ENCODE measurements around the gene RAPGEF5. TPM values are rescaled to one million over a fixed set of nuclear protein-coding genes. Genes with fewer than 3 reads are reported as not detected.

The RAPGEF5 gene
- total and polyA plus RNA-seq, 10 donors, result 10.2 to 335 (median 184) TPM

- peaks cover 0 to 91% (median 28%) of the 10 kb centered on the region in 6 donors for H3K4me1 ChIP-seq
- intact Hi-C loops (cut with DNase I; ENCODE audit: low total_unique reads), result no loop called here
Observed at GRCh38 chr7:22210967-22211366, 146.0 kb downstream of the RAPGEF5 start.

GRCh38 chr7:22210355-22210754 lies 146.6 kb downstream of the RAPGEF5 start:
- no peak for DNase-seq
- no peaks in the 10 kb centered on the region for H3K27me3 ChIP-seq (replicated peaks in 1 of 7)
- H3K27ac ChIP-seq, result peak overlapping the region in 5 of 8 donors; percentile 2 to 83 (median 82)
- intact Hi-C loops (cut with DNase I; ENCODE audit: low total_unique reads), result no loop called here
- H3K9me3 ChIP-seq, result no peaks in the 10 kb centered on the region
- peaks cover 0 to 94% (median 27%) of the 10 kb centered on the region in 6 donors for H3K4me1 ChIP-seq
- peaks cover 0 to 6% (median 0%) of the 10 kb centered on the region in 6 donors for H3K36me3 ChIP-seq
- WGBS, 5 donors, result 43 to 71% (median 61%) methylated on average over 3 of the region's 3 CpGs
- no peak overlapping the region for H3K4me3 ChIP-seq
- TF ChIP-seq POLR2AphosphoS5 (IDR thresholded peaks at IDR 0.05), result no peak
- no peak for TF ChIP-seq CTCF (IDR thresholded peaks at IDR 0.05 in 8 of 11, conservative IDR thresholded peaks at IDR 0.05 in 3 of 11)
- TF ChIP-seq POLR2A (IDR thresholded peaks at IDR 0.05), result no peak

More at GRCh38 chr7:22210967-22211366, 146.0 kb downstream of the RAPGEF5 start:
- no peaks in the 10 kb centered on the region for H3K9me3 ChIP-seq
- TF ChIP-seq POLR2AphosphoS5 (IDR thresholded peaks at IDR 0.05), result no peak
- TF ChIP-seq CTCF (IDR thresholded peaks at IDR 0.05 in 8 of 11, conservative IDR thresholded peaks at IDR 0.05 in 3 of 11), result no peak
- no peak for TF ChIP-seq POLR2A (IDR thresholded peaks at IDR 0.05)
- H3K4me3 ChIP-seq, result peak overlapping the region in 1 of 8 donors; percentile 18
- H3K27ac ChIP-seq, result peak overlapping the region in 5 of 8 donors; percentile 2 to 83 (median 82)
- DNase-seq, result no peak
- H3K36me3 ChIP-seq, result peaks cover 0 to 6% (median 0%) of the 10 kb centered on the region in 6 donors
- 81 to 88% (median 87%) methylated on average over 2 of the region's 2 CpGs for WGBS, 5 donors
- H3K27me3 ChIP-seq (replicated peaks in 1 of 7), result no peaks in the 10 kb centered on the region

- DNase-seq, result no peak
- Histone ChIP-seq H3K9me3 (no peaks in the 10 kb centered on the region), H3K27me3 (replicated peaks in 1 of 7) (no peaks in the 10 kb centered on the region), H3K4me3 (no peak overlapping the region), H3K36me3 (peaks cover 0 to 7% (median 0%) of the 10 kb centered on the region in 6 donors), H3K27ac (peak overlapping the region in 4 of 8 donors; percentile 53 to 83 (median 82)), H3K4me1 (peaks cover 7 to 94% (median 34%) of the 10 kb centered on the region in 6 donors)
- no peak for TF ChIP-seq POLR2AphosphoS5 (IDR thresholded peaks at IDR 0.05)
- no peak for TF ChIP-seq CTCF (IDR thresholded peaks at IDR 0.05 in 8 of 11, conservative IDR thresholded peaks at IDR 0.05 in 3 of 11)
- TF ChIP-seq POLR2A (IDR thresholded peaks at IDR 0.05), result no peak
- intact Hi-C loops (cut with DNase I; ENCODE audit: low total_unique reads), result no loop called here
- 33 to 64% (median 59%) methylated on average over 2 of the region's 2 CpGs for WGBS, 5 donors
Observed at GRCh38 chr7:22208799-22209198, 148.2 kb downstream of the RAPGEF5 start.

- 48 to 66% (median 63%) methylated on average over 1 of the region's 1 CpG for WGBS, 5 donors
- Histone ChIP-seq H3K4me1 (peaks cover 15 to 94% (median 36%) of the 10 kb centered on the region in 6 donors), H3K27me3 (replicated peaks in 1 of 7) (no peaks in the 10 kb centered on the region), H3K4me3 (no peak overlapping the region), H3K36me3 (peaks cover 0 to 17% (median 3%) of the 10 kb centered on the region in 6 donors), H3K27ac (peak overlapping the region in 6 of 8 donors; percentile 11 to 82 (median 49)), H3K9me3 (no peaks in the 10 kb centered on the region)
- no peak for TF ChIP-seq POLR2AphosphoS5 (IDR thresholded peaks at IDR 0.05)
- intact Hi-C loops (cut with DNase I; ENCODE audit: low total_unique reads), result no loop called here
- DNase-seq, result no peak
Observed at GRCh38 chr7:22207724-22208225, 149.2 kb downstream of the RAPGEF5 start.
